Mesenchymal stem cell (in vitro differentiated cells and primary cell): ENCODE measurements around the gene NXPH4.

ENCODE experiments used
- DNase-seq: peaks from one replicate; pipeline ENCODE4 v3.0.0-alpha.2; 2013
- H2AFZ ChIP-seq: one replicate; pipeline ENCODE4 v1.6.1; 2013; ENCODE audit warnings: low read depth, mild to moderate bottlenecking, control low read depth, inconsistent platforms, low read length, moderate library complexity
- H2AK5ac ChIP-seq: 2 replicates; pipeline ENCODE4 v1.6.1; 2013; ENCODE audit warnings: low read length, moderate library complexity, mild to moderate bottlenecking, inconsistent platforms; ENCODE audit not compliant: severe bottlenecking
- H2BK120ac ChIP-seq: one replicate; pipeline ENCODE4 v1.6.1; 2013; ENCODE audit warnings: low read depth, mild to moderate bottlenecking, inconsistent platforms, low read length, moderate library complexity
- H2BK12ac ChIP-seq, 2 experiments: one replicate each; pipeline ENCODE4 v1.6.1; 2013; ENCODE audit warnings: inconsistent platforms in 2 of 2, low read length in 2 of 2, mild to moderate bottlenecking in 2 of 2, moderate library complexity in 2 of 2, control low read depth in 1 of 2
- H2BK15ac ChIP-seq: one replicate; pipeline ENCODE4 v1.6.1; 2013; ENCODE audit warnings: mild to moderate bottlenecking, low read depth, inconsistent platforms; ENCODE audit not compliant: poor library complexity, severe bottlenecking
- H2BK5ac ChIP-seq: 2 replicates; pipeline ENCODE4 v1.6.1; 2013; ENCODE audit warnings: low read depth, mild to moderate bottlenecking, low read length, control low read depth, inconsistent platforms; ENCODE audit not compliant: poor library complexity, severe bottlenecking
- H3K14ac ChIP-seq, 2 experiments: one replicate each; pipeline ENCODE4 v1.6.1; 2013; ENCODE audit warnings: inconsistent platforms in 2 of 2, low read length in 2 of 2, control low read depth in 1 of 2, mild to moderate bottlenecking in 1 of 2, moderate library complexity in 1 of 2
- H3K18ac ChIP-seq, 2 experiments: one replicate each; pipeline ENCODE4 v1.6.1; 2013; ENCODE audit warnings: inconsistent platforms in 2 of 2, low read length in 2 of 2, control low read depth in 1 of 2, low read depth in 1 of 2, mild to moderate bottlenecking in 1 of 2
- H3K23ac ChIP-seq, 2 experiments: one replicate each; pipeline ENCODE4 v1.6.1; 2013; ENCODE audit warnings: inconsistent platforms in 2 of 2, low read length in 2 of 2, mild to moderate bottlenecking in 2 of 2, moderate library complexity in 2 of 2, control low read depth in 1 of 2
- H3K27ac ChIP-seq: 2 replicates; pipeline ENCODE4 v1.5.1; 2013; ENCODE audit warnings: mild to moderate bottlenecking, moderate library complexity, low read length, control low read depth, inconsistent platforms; ENCODE audit not compliant: poor library complexity, severe bottlenecking
- H3K27me3 ChIP-seq, 2 experiments: 2 replicates each; pipeline versions ENCODE4 v1.6.1 to v1.7.0; 2013; ENCODE audit warnings: low read length in 2 of 2, mild to moderate bottlenecking in 2 of 2, moderate library complexity in 2 of 2, control low read depth in 1 of 2, inconsistent platforms in 1 of 2; ENCODE audit not compliant: control insufficient read depth in 1 of 2, insufficient read depth in 1 of 2
- H3K36me3 ChIP-seq, 2 experiments: 2 replicates each; pipeline versions ENCODE4 v1.6.1 to v1.7.0; 2013; ENCODE audit warnings: low read length in 2 of 2, control low read depth in 1 of 2, inconsistent platforms in 1 of 2, low read depth in 1 of 2, mild to moderate bottlenecking in 1 of 2; ENCODE audit not compliant: insufficient read depth in 2 of 2, control insufficient read depth in 1 of 2
- H3K4ac ChIP-seq, 2 experiments: one replicate each; pipeline ENCODE4 v1.6.1; 2013; ENCODE audit warnings: inconsistent platforms in 2 of 2, low read length in 2 of 2, mild to moderate bottlenecking in 2 of 2, moderate library complexity in 2 of 2, control low read depth in 1 of 2, low read depth in 1 of 2
- H3K4me1 ChIP-seq: 2 replicates; pipeline ENCODE4 v1.6.1; 2013; ENCODE audit warnings: low read depth, low read length, control low read depth; ENCODE audit not compliant: control insufficient read depth, insufficient read depth
- H3K4me2 ChIP-seq: 2 replicates; pipeline ENCODE4 v1.6.1; 2013; ENCODE audit warnings: low read length, mild to moderate bottlenecking, inconsistent platforms; ENCODE audit not compliant: poor library complexity, severe bottlenecking
- H3K4me3 ChIP-seq, 2 experiments: 2 replicates each; pipeline versions ENCODE4 v1.5.1 to v1.7.0; 2013; ENCODE audit warnings: low read length in 2 of 2, mild to moderate bottlenecking in 2 of 2, control low read depth in 1 of 2, low read depth in 1 of 2; ENCODE audit not compliant: insufficient read depth in 1 of 2
- H3K79me1 ChIP-seq: replicated peaks from 2 replicates; pipeline ENCODE4 v1.6.1; 2013; ENCODE audit warnings: mild to moderate bottlenecking, control low read depth, low read length, inconsistent platforms; ENCODE audit not compliant: poor library complexity, severe bottlenecking
- H3K9ac ChIP-seq: 2 replicates; pipeline ENCODE4 v1.7.0; 2013; ENCODE audit warnings: mild to moderate bottlenecking, low read length, moderate library complexity
- H3K9me3 ChIP-seq: 2 replicates; pipeline ENCODE4 v1.7.0; 2013; ENCODE audit warnings: mild to moderate bottlenecking, low read length; ENCODE audit not compliant: control insufficient read depth
- H4K8ac ChIP-seq: one replicate; pipeline ENCODE4 v1.6.1; 2013; ENCODE audit warnings: inconsistent platforms, mild to moderate bottlenecking, low read length, moderate library complexity
- H4K91ac ChIP-seq: one replicate; pipeline ENCODE4 v1.6.1; 2013; ENCODE audit warnings: mild to moderate bottlenecking, low read length, inconsistent platforms
- WGBS: methylation state at CpG from one replicate; pipeline ENCODE4 v1.1.7; 2013; ENCODE audit warnings: mixed read lengths; 5-methylcytosine and 5-hydroxymethylcytosine counted together

NXPH4 gene

GRCh38 chr12:57254506-57255280 is 38.1 kb downstream of the NXPH4 start:
- Histone ChIP-seq H3K79me1 (no peaks in the 10 kb centered on the region), H2BK12ac (no peak overlapping the region), H3K23ac (no peak overlapping the region), H3K14ac (no peak overlapping the region), H2AFZ (no peak overlapping the region), H3K18ac (no peak overlapping the region), H3K4me1 (no peaks in the 10 kb centered on the region), H3K9me3 (no peaks in the 10 kb centered on the region), H3K9ac (no peak overlapping the region), H3K4ac (no peak overlapping the region), H2AK5ac (no peak overlapping the region), H2BK15ac (no peak overlapping the region), H4K8ac (no peak overlapping the region), H4K91ac (no peak overlapping the region), H3K4me3 (no peak overlapping the region), H2BK120ac (no peak overlapping the region), H2BK5ac (no peak overlapping the region), H3K27me3 (no peaks in the 10 kb centered on the region), H3K27ac (no peak overlapping the region), H3K36me3 (peaks cover 25 to 58% of the 10 kb centered on the region in 2 experiments), H3K4me2 (no peak overlapping the region)
- WGBS = 97% methylated on average over 10 of the region's 14 CpGs
- no peak for DNase-seq

- H2BK120ac ChIP-seq = no peak overlapping the region
Measured at GRCh38 chr12:57255916-57256315, 39.3 kb downstream of the NXPH4 start.

GRCh38 chr12:57258977-57259970 is 42.7 kb downstream of the NXPH4 start:
- H2BK15ac ChIP-seq = no peak overlapping the region
- H3K18ac ChIP-seq = no peak overlapping the region
- H3K27ac ChIP-seq = no peak overlapping the region
- no peaks in the 10 kb centered on the region for H3K79me1 ChIP-seq
- no peak overlapping the region for H4K91ac ChIP-seq
- H2BK12ac ChIP-seq = no peak overlapping the region
- H2BK120ac ChIP-seq = no peak overlapping the region
- no peak overlapping the region for H3K14ac ChIP-seq
- no peak overlapping the region for H2BK5ac ChIP-seq
- 84% methylated on average over 6 of the region's 6 CpGs for WGBS
- H3K36me3 ChIP-seq = peaks cover 35 to 85% of the 10 kb centered on the region in 2 experiments
- no peaks in the 10 kb centered on the region for H3K9me3 ChIP-seq
- H3K9ac ChIP-seq = no peak overlapping the region
- no peak overlapping the region for H2AFZ ChIP-seq
- H3K4me3 ChIP-seq = no peak overlapping the region
- no peak overlapping the region for H3K4ac ChIP-seq
- no peaks in the 10 kb centered on the region for H3K27me3 ChIP-seq
- no peak overlapping the region for H4K8ac ChIP-seq
- no peak overlapping the region for H3K23ac ChIP-seq
- no peak overlapping the region for H2AK5ac ChIP-seq
- no peaks in the 10 kb centered on the region for H3K4me1 ChIP-seq
- no peak overlapping the region for H3K4me2 ChIP-seq
- no peak for DNase-seq

More at GRCh38 chr12:57255916-57256315, 39.3 kb downstream of the NXPH4 start:
- WGBS = 92% methylated on average over 6 of the region's 6 CpGs
- Histone ChIP-seq H2BK12ac (no peak overlapping the region), H4K91ac (no peak overlapping the region), H3K27ac (no peak overlapping the region), H3K4me3 (no peak overlapping the region), H3K4me1 (no peaks in the 10 kb centered on the region), H3K23ac (no peak overlapping the region), H2BK15ac (peak overlapping the region; percentile 30), H4K8ac (no peak overlapping the region), H2AK5ac (no peak overlapping the region), H3K14ac (no peak overlapping the region), H3K4me2 (no peak overlapping the region), H3K36me3 (peaks cover 35 to 70% of the 10 kb centered on the region in 2 experiments), H3K9me3 (no peaks in the 10 kb centered on the region), H2BK5ac (no peak overlapping the region), H3K18ac (no peak overlapping the region), H3K4ac (no peak overlapping the region), H3K27me3 (no peaks in the 10 kb centered on the region), H2AFZ (no peak overlapping the region), H3K9ac (no peak overlapping the region), H3K79me1 (no peaks in the 10 kb centered on the region)
- no peak for DNase-seq

- 99% methylated on average over 4 of the region's 4 CpGs for WGBS
- no peaks in the 10 kb centered on the region for H3K27me3 ChIP-seq
- no peak for DNase-seq
Measured at GRCh38 chr12:57260366-57260765, 43.8 kb downstream of the NXPH4 start.

More at GRCh38 chr12:57260366-57260765, 43.8 kb downstream of the NXPH4 start:
- Histone ChIP-seq H3K14ac (no peak overlapping the region), H2AFZ (no peak overlapping the region), H3K4me1 (no peaks in the 10 kb centered on the region), H2AK5ac (no peak overlapping the region), H3K4me3 (no peak overlapping the region), H4K8ac (no peak overlapping the region), H3K4ac (no peak overlapping the region), H2BK15ac (no peak overlapping the region), H3K79me1 (no peaks in the 10 kb centered on the region), H3K23ac (no peak overlapping the region), H3K18ac (no peak overlapping the region), H4K91ac (no peak overlapping the region), H3K9me3 (no peaks in the 10 kb centered on the region), H2BK120ac (no peak overlapping the region), H3K4me2 (no peak overlapping the region), H3K27ac (no peak overlapping the region), H2BK12ac (no peak overlapping the region), H3K9ac (no peak overlapping the region), H2BK5ac (no peak overlapping the region), H3K36me3 (peaks cover 29 to 83% of the 10 kb centered on the region in 2 experiments)
